ENCODE results near the gene ERI3.

The ERI3 gene

DNA sequence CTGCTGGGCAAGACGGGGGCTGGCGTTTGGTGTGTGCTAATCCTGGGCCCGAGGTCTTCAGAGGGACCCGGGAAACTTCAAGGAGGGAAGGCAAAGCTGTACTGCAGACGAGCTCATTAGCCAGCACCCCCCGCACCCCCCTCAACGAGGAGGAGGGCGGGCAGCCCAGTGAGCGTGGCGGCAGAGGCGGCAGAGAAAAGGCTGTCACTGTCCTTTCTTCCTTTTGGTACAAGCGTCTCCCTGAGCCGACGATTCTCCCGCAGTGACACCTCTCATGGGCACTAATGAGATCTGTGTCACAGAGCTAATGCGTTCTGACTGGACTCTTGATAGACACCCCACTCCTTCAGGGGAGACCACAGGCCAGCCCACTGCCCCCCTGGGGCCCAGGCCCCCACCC is 112.3 kb downstream of the ERI3 start:
- no peak overlapping the region for H3K27ac ChIP-seq
- H3K27me3 ChIP-seq = no peaks in the 10 kb centered on the region
- peaks cover 0 to 4% of the 10 kb centered on the region in 2 experiments for H3K4me1 ChIP-seq (ENCODE audit: control insufficient read depth in 1 of 2, insufficient read depth in 1 of 2, low read depth in 1 of 2, low read length in 1 of 2)
- H3K4me3 ChIP-seq (ENCODE audit: low read depth in 1 of 2, low read length in 1 of 2) = no peak overlapping the region
- TF ChIP-seq, protein P1, sequence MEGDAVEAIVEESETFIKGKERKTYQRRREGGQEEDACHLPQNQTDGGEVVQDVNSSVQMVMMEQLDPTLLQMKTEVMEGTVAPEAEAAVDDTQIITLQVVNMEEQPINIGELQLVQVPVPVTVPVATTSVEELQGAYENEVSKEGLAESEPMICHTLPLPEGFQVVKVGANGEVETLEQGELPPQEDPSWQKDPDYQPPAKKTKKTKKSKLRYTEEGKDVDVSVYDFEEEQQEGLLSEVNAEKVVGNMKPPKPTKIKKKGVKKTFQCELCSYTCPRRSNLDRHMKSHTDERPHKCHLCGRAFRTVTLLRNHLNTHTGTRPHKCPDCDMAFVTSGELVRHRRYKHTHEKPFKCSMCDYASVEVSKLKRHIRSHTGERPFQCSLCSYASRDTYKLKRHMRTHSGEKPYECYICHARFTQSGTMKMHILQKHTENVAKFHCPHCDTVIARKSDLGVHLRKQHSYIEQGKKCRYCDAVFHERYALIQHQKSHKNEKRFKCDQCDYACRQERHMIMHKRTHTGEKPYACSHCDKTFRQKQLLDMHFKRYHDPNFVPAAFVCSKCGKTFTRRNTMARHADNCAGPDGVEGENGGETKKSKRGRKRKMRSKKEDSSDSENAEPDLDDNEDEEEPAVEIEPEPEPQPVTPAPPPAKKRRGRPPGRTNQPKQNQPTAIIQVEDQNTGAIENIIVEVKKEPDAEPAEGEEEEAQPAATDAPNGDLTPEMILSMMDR (IDR thresholded peaks at IDR 0.05) = no peak
- H3K36me3 ChIP-seq = no peaks in the 10 kb centered on the region
- no peaks in the 10 kb centered on the region for H3K9me3 ChIP-seq

DNA sequence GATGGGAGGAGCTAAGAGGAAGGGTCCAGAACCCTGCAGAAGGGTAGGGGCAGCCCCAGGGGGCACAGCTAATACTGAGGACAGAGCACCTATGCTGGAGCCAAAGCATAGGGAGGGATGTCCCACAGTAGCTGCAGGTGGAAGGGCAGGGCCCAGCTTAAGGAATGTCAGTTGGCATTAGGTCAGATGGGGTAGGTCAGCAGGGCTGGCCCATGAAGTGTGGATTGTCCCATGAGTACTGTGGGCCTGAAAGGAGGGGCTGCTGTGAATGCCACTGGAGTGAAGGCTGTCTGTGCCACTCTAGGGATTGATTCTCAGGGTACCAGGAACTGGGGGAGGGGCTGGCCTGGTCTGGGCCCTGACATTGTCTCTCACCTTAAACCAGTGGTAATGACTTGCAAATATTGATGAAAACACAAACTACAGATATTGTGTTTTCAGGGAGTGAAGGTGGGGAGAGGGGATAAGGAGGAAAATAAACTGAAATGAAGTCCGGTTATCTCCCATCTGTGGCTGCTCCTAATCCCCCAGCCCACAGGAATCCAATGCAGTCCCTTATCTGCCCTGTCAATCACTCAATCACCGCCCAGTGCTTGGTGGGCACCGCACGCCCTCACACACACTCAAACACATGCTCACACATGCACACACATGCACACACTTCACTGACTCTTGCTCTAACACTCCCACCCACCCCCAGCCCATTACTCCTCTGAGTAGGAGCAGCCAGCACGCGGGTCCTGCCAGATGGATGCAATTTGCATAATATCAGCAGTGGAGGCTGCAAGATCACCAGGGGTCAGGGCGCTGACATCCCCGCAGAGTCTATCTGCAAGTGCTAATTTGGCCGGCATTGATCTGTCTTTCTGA is 114.0 kb downstream of the ERI3 start:
- no peaks in the 10 kb centered on the region for H3K36me3 ChIP-seq

DNA sequence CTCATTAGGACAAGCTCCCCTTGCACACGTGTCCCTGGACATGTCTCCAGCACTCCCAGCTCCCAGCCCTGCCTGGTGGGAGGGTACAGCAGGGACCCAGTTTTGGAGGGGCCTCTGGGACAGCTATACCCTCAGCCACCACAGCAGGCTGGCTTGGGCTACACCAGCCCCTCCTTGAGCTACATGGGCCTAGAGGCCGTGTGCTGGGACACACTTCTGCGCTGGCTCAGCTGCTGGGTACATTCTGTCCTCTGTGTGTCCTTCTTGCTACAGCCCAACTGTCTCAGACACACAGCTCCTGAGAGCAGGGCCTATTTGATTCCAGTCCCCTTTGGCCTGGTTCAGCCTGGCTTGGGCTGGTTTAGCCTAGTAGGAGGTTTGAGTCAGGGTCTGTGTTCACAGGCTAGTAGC is 115.1 kb downstream of the ERI3 start:
- H3K36me3 ChIP-seq = no peaks in the 10 kb centered on the region
- H3K27me3 ChIP-seq = no peaks in the 10 kb centered on the region
- H3K27ac ChIP-seq = no peak overlapping the region
- TF ChIP-seq, protein P1 (IDR thresholded peaks at IDR 0.05) = no peak
- H3K4me3 ChIP-seq (ENCODE audit: low read depth in 1 of 2, low read length in 1 of 2) = no peak overlapping the region
- no peaks in the 10 kb centered on the region for H3K9me3 ChIP-seq
- H3K4me1 ChIP-seq (ENCODE audit: control insufficient read depth in 1 of 2, insufficient read depth in 1 of 2, low read depth in 1 of 2, low read length in 1 of 2) = peaks cover 0 to 4% of the 10 kb centered on the region in 2 experiments

More for the DNA sequence above, 114.0 kb downstream of the ERI3 start:
- no peak overlapping the region for H3K27ac ChIP-seq
- TF ChIP-seq, protein P1 (IDR thresholded peaks at IDR 0.05) = no peak
- H3K4me3 ChIP-seq (ENCODE audit: low read depth in 1 of 2, low read length in 1 of 2) = no peak overlapping the region
- H3K9me3 ChIP-seq = no peaks in the 10 kb centered on the region
- H3K4me1 ChIP-seq (ENCODE audit: control insufficient read depth in 1 of 2, insufficient read depth in 1 of 2, low read depth in 1 of 2, low read length in 1 of 2) = peaks cover 0 to 4% of the 10 kb centered on the region in 2 experiments
- no peaks in the 10 kb centered on the region for H3K27me3 ChIP-seq

DNA sequence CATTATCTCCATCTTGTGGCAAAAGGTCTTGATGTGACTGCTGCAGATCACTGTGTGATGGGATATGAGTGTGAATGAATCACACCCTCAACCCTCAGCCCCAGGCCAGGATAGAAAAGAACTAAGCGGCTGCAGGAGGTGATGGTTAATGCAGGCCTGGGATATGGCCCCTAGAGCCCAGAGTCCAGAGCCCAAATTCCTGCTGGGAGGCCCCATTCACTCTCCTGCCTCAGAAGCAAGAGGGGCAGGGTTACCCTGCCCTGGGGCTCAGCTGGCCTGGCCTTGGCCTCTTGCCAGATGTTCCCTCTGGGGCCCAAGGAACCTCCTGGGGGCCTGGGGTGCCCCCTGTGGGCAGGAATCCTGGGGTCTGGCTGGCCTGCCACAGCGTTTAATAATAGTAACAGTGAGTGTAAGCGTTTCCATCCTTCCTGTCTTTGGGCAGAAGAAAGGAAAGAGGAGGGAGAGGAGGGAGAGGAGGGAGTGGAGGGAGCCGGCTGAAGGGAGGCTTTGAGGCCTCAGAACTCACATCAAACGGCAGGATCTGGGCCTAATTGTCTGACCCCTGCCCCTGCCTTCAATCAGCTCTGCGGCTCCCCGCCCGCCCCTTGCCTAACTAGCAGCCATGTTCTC is 115.6 kb downstream of the ERI3 start:
- Histone ChIP-seq H3K9me3 (no peaks in the 10 kb centered on the region), H3K27me3 (no peaks in the 10 kb centered on the region), H3K36me3 (no peaks in the 10 kb centered on the region), H3K4me1 (ENCODE audit: control insufficient read depth in 1 of 2, insufficient read depth in 1 of 2, low read depth in 1 of 2, low read length in 1 of 2) (peaks cover 0 to 4% of the 10 kb centered on the region in 2 experiments), H3K27ac (no peak overlapping the region), H3K4me3 (ENCODE audit: low read depth in 1 of 2, low read length in 1 of 2) (no peak overlapping the region)
- TF ChIP-seq, protein P1 (IDR thresholded peaks at IDR 0.05) = no peak

DNA sequence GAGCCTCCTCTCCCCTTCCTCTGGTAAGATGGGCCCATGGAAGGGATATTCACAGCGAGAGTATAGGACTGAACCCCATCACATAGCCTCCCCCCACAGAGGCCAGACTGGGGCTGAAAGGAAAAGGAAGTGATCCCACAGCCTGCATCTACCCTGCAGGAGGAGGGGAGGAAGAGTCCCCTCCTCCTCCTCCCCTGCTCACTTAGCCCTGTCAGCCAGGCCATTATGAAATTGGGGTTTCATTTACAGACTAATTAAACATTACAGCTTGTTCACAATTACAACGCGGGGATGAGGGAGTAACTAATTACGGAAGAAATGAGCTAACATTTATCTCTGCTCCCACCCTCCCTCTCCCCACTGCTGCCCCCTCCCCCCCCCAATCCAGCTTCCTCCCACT is 116.4 kb downstream of the ERI3 start:
- Histone ChIP-seq H3K9me3 (no peaks in the 10 kb centered on the region), H3K4me1 (ENCODE audit: control insufficient read depth in 1 of 2, insufficient read depth in 1 of 2, low read depth in 1 of 2, low read length in 1 of 2) (peaks cover 0 to 4% of the 10 kb centered on the region in 2 experiments), H3K4me3 (ENCODE audit: low read depth in 1 of 2, low read length in 1 of 2) (no peak overlapping the region), H3K27me3 (no peaks in the 10 kb centered on the region), H3K27ac (no peak overlapping the region), H3K36me3 (no peaks in the 10 kb centered on the region)
- TF ChIP-seq, protein P1 (IDR thresholded peaks at IDR 0.05) = no peak
